ENCODE results near the gene BLCAP. TPM values are rescaled to one million over a fixed set of nuclear protein-coding genes. Genes with fewer than 3 reads are reported as not detected.
"Not testable (repeated sequence)": the region's sequence is repeated elsewhere in the genome, so short reads cannot be mapped to it uniquely, and the experiment has no call there.

The BLCAP gene
- polyA plus RNA-seq, 1 donor, result 615 TPM

DNA sequence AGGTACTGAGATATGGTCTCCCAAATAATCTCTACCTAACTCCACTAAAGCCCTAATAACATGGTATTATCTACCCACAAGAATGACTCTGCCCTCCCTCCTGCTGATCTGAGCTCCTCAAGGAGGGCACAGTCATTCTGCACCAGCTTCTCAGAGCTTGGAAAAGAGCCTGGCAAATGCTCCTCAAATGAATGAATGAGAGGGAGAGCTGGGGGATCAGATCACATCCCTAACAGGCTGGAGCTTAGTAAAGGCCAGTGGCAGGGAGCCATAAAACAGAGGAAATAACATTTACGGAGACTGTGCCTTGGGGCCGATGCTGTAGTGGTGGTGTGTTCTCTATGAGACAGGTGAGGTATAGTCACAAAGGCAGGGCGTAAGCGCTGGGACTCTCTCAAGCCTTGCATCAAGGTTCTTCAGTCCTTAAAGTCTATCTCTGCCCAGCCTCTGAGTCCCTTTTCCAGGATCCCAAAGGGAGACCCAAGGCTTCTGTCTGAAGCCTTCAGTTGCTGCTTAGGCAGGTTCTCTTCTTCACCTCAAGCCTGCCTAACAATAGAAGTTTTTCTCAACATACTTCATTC, 13.8 kb downstream of the BLCAP start:
- no peak for DNase-seq

DNA sequence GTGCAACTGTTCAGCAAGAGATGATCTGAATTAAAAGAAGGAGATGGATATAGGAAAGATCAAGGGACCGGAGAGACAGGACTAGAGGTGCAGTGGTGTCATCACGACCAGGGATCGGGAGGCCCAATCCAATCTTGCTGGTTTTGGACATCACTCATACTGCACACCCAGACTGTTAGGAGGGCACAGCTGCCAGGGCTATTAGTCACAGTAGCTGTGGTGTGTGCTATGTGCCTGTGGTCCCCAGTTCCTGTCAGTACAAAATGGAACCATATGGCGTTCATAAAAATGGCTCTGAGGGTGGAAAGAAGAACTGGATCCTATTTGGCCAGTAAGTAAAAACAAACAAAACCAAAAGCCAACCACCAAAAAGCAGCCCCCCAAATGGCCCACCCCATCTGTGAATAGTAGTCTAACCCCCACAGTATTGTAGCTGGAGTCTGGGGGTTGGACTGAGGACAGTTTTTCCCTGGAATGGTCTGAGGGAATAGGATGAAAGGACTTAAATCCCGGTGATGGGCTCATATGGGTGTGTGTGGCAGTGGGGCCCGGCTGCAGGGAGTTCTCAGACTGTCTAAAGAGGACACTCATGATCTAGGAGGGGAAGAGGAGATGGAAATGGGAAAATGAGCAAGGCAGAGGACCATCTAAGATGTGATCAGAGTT, 15.9 kb downstream of the BLCAP start:
- no peak for DNase-seq

DNA sequence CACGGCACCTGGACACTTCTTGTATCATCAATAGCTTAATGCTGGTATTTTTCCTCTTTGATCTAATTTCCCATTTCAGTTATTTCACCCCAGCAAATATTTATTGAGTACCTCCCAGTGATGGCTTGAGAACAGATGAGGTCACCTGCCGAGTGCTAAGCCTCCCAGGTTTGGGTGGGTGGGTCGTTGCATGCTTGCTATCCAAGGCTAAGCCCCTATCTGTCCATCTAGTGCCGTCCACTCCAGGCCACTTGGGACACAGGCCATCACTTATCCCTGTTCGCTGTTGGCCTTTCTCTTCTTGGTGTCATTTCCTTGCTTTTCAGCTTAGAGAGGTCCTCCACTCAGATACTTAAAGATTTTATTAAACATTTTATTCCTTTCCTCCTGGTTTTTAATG, 17.4 kb downstream of the BLCAP start:
- DNase-seq, result no peak

DNA sequence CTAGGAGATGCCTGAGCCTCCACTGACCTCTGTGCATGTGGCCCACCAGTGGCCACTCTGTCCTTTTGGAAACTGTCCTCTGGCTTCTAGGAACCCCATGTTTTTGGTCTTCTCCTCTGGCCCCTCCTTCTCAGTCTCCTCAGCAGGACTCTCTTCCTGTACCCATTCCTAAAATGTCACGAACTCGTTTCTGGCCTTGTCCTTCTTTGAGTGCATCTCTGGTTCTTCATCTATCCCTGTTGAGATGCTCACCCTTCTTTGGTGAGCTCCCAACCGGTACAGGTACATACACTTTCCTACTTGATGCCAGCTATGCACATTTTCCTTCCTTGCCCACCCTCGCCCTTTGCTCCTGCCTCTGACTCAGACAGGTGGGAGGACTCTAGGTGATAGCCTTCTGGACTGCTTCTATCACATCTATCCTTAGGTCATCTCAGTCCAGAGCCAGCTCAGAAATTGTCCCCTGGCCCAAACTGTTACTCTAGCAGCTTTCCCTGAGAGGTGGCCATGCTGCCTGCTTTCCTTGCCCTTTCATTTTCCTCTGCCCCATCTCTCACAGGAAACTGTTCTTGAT, 21.4 kb downstream of the BLCAP start:
- no peak for DNase-seq

DNA sequence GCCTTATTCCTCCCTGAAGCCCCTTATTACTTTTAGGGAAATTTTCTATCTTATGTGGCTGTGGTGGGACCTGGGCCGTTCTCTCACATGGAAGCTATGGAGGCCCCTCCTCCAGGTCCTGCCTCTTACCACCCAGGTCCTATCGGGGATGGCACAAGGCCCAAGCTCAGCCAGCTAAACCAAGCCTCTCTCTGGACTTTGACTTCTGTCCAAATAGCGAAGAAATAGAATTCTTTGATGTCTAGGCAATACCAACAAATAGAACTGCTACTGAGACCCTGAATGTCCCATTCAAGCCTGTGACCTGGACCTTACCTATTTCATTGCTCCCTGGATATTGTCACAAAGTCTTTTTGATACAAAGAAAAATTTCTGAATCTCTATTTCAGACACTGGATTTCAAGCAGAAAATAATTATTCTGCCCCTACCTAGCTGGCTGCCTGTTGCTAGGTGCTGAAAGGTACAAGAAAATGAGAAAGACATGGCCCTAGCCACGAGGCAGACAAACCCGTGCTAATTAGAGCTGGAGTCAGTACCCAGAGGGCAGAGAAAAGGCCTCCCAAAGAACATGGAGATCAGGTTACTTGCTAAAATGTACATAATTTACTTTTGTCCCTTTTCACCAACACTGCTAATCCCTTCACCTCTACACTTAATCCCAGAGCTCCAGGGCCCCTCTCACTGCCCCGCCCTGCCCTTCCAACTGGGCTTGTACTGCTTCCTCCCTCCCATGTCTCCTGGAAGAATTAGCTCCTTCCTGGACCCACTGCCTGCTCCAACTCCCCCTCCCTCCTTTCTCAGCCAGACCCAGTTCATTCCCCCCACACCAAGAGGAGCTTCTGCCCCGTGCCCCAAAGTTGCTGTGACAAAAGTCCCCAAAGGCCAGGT, 22.2 kb downstream of the BLCAP start:
- DNase-seq, result no peak

DNA sequence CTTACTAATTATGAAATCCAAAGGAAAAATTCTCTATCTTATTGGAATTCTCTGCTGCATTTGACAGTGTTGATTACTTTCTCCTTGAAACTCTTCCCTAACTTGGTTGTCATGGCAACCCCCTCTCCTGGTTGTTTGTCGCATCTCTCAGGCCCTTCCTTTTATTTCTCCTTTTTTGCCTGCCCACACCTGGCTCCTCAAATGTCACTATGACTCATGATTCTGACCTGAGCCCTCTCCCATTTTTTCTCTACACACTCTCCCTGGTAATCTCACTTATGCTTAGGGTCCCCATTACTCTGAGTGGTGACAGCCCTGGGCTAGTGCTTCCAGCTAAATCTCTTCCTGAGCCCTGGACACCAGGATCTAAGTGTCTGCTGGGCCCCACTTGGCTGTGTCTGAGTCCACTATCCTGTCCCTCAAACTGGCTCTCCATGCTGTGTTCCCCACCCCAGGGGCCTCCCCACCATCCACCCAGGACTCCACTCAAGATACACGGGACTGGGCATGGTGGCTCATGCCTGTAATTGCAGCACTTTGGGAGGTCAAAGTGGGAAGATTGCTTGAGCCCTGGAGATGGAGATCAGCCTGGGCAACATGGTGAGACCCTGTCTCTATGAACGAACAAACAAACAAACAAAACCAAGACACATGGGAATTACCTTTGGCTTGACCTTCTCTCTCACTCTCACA, 23.1 kb downstream of the BLCAP start:
- DNase-seq, result no peak

DNA sequence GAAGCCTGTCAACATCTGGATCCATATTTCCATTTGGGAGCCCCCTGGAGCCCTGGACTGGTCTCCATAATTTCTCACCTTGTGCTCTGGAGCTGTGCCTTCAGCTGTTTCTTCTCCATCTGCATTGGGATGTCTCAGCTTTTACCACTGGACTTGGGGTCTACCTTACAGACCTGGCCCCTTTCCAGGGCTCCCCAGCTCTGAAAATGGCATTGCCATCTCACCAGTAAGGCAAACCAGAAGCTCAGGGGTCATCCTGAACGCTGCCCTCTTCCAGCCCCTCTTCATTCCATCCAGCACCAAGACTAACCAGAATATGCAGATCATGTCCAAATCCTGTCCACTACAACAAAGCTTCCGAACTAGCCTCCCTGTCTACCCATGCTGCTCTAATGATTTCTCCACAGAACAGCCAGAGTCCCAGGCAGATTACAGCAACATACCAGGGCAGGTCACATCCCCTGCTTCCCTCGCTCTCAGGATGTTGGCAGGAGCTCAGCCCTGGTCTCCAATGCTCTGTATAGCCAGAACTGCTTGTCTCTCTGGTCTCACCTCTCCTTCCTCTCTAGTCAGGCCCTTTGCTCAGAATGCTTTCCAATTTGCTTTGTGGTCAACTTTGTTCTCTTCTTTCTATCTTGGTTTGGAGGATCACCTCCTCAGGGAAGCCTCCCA, 24.3 kb downstream of the BLCAP start:
- no peak for DNase-seq

DNA sequence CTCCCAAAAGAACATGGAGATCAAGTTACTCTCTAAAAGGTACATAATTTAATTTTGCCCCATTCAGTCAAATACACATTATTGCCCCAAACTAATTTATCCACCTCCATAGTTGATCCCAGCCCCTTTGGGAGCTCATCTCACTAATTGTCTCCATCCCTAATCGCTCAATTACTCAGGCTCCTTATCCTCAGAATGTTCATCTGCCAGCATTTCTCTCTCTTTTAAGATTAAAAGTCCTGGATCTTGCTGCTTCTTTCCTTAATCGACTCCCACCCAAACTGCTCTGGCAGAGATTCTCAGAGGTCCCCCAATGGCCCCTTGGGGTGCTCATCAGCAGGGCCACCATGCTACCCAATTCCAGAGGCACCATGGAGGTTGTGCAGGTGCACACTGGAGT, 25.0 kb downstream of the BLCAP start:
- DNase-seq, result no peak

DNA sequence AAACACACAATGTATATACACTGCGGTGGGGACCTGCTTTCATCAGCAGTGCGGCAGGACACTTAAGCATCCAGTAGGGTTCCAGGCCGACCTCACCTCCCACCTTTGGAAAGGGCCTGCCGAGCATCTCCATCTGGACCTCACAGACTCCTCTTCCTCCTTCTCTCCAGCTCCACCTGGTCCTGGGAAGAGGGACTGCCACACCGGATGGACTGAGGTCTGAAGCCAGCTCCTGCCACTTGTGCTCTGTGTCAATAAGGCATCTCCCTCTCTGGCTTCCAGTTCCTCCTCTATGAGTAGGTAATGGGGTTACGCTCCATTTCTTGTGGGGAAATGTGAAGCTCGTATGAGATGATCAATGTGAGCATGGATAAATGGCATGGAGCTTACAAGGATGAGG, 25.7 kb downstream of the BLCAP start:
- no peak for DNase-seq

DNA sequence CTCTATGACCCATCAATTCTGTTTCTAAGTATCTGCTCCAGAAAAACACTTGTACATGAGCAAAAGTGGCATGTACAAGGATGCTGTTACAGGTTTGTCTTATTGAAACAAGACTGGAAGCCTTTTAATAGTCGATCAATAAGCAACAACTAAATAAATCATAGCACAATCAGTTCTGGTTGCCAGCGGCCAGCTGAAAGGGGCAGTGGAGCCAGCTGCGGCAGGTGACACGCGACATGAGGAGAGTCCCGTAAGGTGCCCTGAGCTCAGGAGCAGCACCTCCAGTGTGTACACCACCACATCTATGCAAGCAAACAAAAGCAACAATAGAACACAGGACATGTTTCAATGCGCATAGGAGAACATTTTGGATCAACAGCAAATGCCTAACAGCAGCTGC, 27.4 kb downstream of the BLCAP start:
- DNase-seq, result no peak

DNA sequence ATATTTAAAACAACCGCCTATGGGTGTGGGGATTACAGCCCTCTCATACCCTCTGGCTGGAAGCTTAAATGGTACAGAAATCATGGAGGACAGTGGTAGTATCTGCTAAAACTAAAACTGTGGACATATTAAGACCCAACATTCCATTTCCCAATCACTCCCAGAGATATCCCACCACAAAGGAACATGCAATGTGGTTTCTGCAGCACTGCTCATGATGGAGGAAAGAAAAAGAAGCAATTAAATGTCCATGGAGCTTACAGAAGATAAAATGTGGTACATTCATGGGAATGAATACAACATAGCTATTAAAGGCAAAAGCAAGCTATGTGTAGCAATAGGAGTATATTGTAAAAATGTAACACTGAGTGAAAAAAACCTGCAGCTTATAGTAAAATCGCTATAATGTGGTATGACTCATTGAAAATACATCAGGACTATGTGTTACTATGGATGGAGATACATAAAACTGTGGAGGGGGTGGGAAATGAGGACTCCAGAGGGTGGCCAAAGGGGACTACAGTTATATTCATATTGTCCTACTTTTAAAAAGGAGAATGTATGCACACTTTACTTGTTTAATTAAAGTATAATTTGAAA, 29.5 kb downstream of the BLCAP start:
- no peak for DNase-seq

DNA sequence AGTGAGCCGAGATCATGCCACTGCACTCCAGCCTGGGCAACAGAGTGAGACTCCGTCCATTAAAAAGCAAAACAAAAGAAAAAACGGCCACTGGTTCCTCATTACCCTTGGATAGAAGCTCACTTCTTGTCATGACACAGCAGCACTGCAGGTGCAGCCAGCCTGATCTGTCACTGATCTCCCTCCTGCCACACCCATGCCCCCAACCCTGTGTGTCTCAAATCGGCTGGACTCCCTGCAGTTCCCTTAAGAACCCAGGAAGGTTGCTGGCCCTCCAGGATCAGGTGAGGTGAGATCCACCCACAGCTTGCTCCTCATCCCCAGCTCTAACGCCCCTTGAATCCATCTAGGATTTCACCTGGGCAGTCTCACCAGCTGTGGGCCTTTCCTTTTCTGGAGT, 32.9 kb downstream of the BLCAP start:
- DNase-seq, result no peak

DNA sequence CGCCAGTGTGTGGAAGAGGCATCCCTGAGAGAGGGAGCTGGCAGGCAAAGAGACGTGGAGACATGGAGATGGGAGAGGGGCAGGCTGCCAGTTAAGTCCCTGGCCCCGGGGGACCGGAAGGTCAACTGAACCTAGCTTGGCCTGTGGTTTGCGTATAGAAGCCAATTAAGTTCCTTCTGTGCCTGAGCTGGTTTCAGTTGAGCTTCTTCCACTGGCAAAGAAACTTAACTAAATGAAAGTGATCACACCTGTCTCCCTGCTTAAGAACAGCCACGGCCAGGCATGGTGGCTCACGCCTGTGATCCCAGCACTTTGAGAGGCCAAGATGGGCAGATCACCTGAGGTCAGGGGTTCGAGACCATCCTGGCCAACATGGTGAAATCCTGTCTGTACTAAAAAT, 33.4 kb downstream of the BLCAP start:
- no peak for DNase-seq

DNA sequence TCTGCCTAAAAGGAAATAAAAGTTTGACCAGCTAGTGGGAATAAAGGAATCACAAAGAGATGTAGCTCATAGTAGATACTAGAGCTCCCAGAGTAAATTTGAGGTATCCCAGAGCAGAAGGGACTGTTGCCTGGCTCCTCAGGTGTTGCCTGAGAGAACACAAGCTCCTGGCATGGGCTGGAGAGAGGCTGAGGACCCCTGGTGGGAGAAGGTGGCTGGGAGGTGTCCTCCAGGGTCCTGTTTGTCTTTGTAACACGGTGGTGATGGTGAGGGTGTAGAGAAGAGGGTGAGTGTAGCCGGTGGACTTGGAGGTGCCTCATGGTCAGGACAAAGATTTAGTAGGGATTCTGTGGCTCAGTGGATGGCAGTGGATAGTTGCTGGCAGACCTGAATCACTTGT, 34.7 kb downstream of the BLCAP start:
- no peak for DNase-seq

DNA sequence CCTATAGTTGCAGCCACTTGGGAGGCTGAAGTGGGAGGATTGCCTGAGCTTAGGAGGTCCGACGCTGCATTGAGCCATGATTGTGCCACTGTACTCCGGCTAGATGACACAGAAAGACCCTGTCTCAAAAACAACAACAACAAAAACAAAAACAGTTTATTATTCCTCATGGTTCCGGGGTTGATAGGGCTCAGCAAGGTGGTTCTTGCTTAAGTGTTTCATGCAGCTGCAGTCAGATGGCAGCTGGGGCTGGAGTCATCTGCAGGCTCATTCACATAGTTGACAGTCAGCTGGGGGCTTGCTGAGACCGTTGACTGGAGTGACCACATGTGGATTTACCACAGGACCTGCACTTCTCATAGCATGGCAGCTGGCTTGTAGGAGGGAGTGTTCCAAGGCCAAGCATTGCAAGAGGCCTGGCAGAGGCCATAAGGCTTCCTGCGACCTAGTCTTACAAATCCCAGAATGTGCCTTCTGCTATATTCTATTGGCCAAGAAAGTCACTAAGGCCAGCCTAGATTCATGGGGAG, 35.5 kb downstream of the BLCAP start:
- DNase-seq, result no peak

DNA sequence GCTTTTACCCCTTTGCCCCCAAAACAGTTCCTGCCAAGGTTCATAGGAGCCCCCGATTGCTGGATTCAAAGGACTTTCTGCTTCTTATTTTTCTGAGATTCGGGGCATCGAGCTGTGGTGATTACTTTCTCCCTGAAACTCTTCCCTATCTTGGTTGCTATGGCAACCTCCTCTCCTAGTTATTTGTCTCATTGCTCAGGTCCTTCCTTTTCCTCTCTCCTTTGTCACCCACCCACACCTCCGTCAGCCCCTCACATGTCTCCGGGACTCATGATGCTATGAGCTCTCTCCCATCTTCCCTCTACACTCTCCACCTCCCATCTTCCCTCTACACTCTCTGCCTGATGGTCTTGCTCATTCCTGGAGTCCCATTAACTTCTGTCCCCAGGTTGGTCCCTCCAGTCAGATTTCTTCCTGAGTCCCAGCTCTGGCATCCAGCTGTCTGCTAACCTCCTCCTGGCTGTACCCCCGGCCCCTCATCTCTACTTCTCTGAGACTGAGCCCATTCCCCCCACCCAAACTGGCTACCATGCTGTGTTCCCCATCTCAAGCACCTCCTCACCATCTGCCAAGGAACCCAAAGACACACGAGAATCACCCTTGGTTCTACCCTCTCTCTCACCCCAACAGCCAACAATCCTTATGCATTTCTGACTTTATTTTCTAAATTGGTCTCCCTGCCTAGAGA, 36.9 kb downstream of the BLCAP start:
- no peak for DNase-seq

DNA sequence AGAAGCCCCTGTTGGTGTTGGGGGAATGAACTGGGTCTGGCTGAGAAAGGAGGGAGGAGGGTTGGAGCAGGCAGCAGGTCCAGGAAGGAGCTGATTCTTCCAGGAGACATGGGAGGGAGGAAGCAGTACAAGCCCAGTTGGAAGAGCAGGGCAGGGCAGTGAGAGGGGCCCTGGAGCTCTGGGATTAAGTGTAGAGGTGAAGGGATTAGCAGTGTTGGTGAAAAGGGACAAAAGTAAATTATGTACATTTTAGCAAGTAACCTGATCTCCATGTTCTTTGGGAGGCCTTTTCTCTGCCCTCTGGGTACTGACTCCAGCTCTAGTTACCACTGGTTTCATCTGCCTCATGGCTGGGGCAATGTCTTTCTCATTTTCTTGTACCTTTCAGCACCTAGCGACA, 41.5 kb downstream of the BLCAP start:
- DNase-seq, result not testable (repeated sequence)

DNA sequence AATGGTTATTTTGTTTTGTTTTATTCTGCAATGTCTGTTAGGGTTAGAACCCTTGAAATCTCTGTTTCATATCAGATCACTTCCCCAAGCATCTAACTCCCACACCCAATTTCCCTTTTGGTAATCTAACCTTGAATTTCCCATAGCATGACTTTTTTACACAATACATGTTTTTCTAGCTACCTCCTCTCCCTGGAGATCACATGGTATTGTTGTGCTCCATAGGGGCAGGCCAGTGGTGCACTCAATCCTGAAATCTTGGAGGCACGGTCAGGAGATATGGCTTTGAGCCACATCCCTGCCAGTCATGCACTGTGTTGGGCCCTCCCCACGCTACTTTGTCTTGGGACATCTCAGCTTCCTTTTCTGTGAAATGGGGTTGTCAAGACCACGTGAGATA, 43.3 kb downstream of the BLCAP start:
- DNase-seq, result no peak

DNA sequence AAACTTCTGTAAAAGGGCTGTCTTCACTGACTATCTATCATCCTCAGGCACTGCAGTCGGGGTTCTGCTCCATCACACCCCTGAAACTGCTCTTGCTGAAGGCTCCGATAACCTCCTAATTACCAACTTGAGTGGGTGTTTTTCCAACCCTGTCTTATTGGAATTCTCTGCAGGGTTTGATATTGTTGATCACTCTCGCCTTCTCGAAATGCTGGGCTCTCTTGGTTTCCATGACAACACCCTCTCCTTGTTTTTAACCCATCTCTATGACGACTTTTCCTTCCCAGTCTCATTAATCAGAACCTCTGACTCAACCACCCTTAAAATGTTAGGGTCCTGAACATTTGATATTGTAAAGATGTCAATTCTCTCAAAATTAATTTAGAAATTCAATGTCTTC, 46.1 kb downstream of the BLCAP start:
- no peak for DNase-seq

DNA sequence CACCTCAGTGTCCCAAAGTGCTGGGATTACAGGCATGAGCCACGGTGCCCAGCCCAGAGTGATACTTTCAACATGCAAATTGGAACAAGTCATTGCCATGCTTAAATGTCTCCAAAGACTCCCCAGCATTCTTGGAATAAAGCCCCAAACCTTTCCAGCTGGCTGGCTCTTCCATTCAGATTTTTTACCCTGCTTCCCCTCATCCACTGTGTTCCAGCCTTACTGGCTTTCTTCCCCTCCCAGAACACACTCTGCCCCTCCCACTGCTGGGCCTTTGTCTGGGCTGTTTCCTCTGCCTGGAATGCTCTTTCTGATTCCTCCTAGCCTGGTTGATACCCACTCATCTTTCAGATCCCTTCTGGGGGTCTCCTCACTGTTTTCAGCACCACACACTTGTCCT, 46.8 kb downstream of the BLCAP start:
- no peak for DNase-seq

Measured in hindlimb muscle (tissue), 1 donor.